K562 (cell line): ENCODE data around the gene CPED1. TPM values are rescaled to one million over a fixed set of nuclear protein-coding genes. Genes with fewer than 3 reads are reported as not detected.

ENCODE experiments used
- ATF7 ChIP-seq: fragments of 450-650 bp; IDR thresholded peaks from 2 replicates; pipeline ENCODE4 v1.7.1; 2014; ENCODE audit warnings: mild to moderate bottlenecking, moderate library complexity
- BRD9 ChIP-seq: fragments of 450-650 bp; IDR thresholded peaks from 2 replicates; pipeline ENCODE4 v1.6.1; 2018; ENCODE audit warnings: low read depth; ENCODE audit not compliant: partially characterized antibody
- DMBX1 ChIP-seq: fragments of 250-450 bp; sonication (Bioruptor Pico); IDR thresholded peaks from 2 replicates; pipeline ENCODE4 v1.8.0; 2022; ENCODE audit warnings: inconsistent platforms, mild to moderate bottlenecking, moderate library complexity, borderline replicate concordance
- JUNB ChIP-seq: fragments of 450-650 bp; formaldehyde crosslinking; conservative IDR thresholded peaks from 2 replicates; pipeline ENCODE4 v1.4.0; 2020; ENCODE audit warnings: mild to moderate bottlenecking
- MCM7 ChIP-seq, 2 experiments: fragments of 450-650 bp; IDR thresholded peaks; 2 replicates each; pipeline ENCODE4 v1.6.1; 2016 to 2018
- NFRKB ChIP-seq: fragments of 450-650 bp; IDR thresholded peaks from 2 replicates; pipeline ENCODE4 v1.6.1; 2016; ENCODE audit warnings: low read depth
- NR2C1 ChIP-seq, 2 experiments: fragments of 450-650 bp; IDR thresholded peaks; 2 replicates each; pipeline ENCODE4 v1.6.1; 2017; ENCODE audit warnings: mild to moderate bottlenecking in 2 of 2, antibody characterized with exemption in 1 of 2, inconsistent platforms in 1 of 2, missing compliant biosample characterization in 1 of 2, missing genetic modification characterization in 1 of 2
- NR4A1 ChIP-seq, 2 experiments: fragments of 250-450 bp in 1 of 2; fragments of 450-650 bp in 1 of 2; sonication (Bioruptor Pico) in 1 of 2; IDR thresholded peaks; 2 replicates each; pipeline versions ENCODE4 v1.4.0 to v1.6.1; 2016 to 2020; ENCODE audit warnings: mild to moderate bottlenecking in 2 of 2, missing compliant biosample characterization in 1 of 2, missing genetic modification characterization in 1 of 2, moderate library complexity in 1 of 2
- PTRF ChIP-seq: fragments of 450-650 bp; IDR thresholded peaks from 2 replicates; pipeline ENCODE4 v1.6.1; 2016; ENCODE audit warnings: mild to moderate bottlenecking, missing genetic modification characterization, missing compliant biosample characterization
- SMAD4 ChIP-seq: fragments of 250-450 bp; sonication (Bioruptor Pico); conservative IDR thresholded peaks from 2 replicates; pipeline ENCODE4 v1.8.0; 2021; ENCODE audit warnings: inconsistent platforms, mild to moderate bottlenecking, moderate library complexity
- TEAD2 ChIP-seq: fragments of 450-650 bp; IDR thresholded peaks from 2 replicates; pipeline ENCODE4 v1.6.1; 2016; ENCODE audit warnings: missing genetic modification characterization, control low read depth, missing compliant biosample characterization
- TRIM28 ChIP-seq: fragments of 450-650 bp; IDR thresholded peaks from 2 replicates; pipeline ENCODE4 v1.6.1; 2017
- ZNF668 ChIP-seq: fragments of 250-450 bp; sonication (Bioruptor Pico); IDR thresholded peaks from 2 replicates; pipeline ENCODE4 v1.8.0; 2022; ENCODE audit warnings: mild to moderate bottlenecking, inconsistent platforms
- ZNF740 ChIP-seq, 3 experiments: fragments of 200-800 bp in 1 of 3; sonication (Bioruptor generic) in 1 of 3; sonication (generic) in 1 of 3; formaldehyde crosslinking in 1 of 3; IDR thresholded peaks; 2 replicates each; pipeline versions ENCODE4 v1.6.1 to v1.8.0; 2016 to 2022; ENCODE audit warnings: mild to moderate bottlenecking in 2 of 3, missing compliant biosample characterization in 2 of 3, missing genetic modification characterization in 2 of 3, missing genetic modification reagents in 1 of 3
- polyA plus RNA-seq, 8 experiments: library from polyadenylated mRNA; depleted of rRNA in 4 of 8; stranded (reverse) in 5 of 8; unstranded in 3 of 8; fragments of >200 nt; fragmentation: Nextera tagmentation in 2 of 8; fragmentation: Illumina TruSeq in 1 of 8; extraction: Ambion mirVana in 2 of 8; extraction: Trizol in 1 of 8; gene quantifications; 2 replicates each; pipeline versions ENCODE4 v1.2.1 to v1.2.3, GENCODE V29; 2011 to 2014; ENCODE audit warnings: inconsistent platforms in 1 of 8, missing spikeins in 1 of 8
- total RNA-seq, 7 experiments: library from RNA; depleted of rRNA in 6 of 7; stranded (reverse); fragments of >200 nt in 6 of 7; fragmentation: Illumina TruSeq in 2 of 7; extraction: Trizol in 2 of 7; gene quantifications; 2 replicates each; pipeline versions ENCODE4 v1.2.1 to v1.2.3, GENCODE V29; 2011 to 2021; ENCODE audit warnings: low replicate concordance in 1 of 7
- TF ChIP-seq, protein P1 (sequence below): sonication (generic); formaldehyde crosslinking; IDR thresholded peaks from 2 replicates; pipeline ENCODE4 v1.8.1; 2023; ENCODE audit warnings: mild to moderate bottlenecking, missing genetic modification reagents, moderate library complexity
- TF ChIP-seq, protein P2 (sequence below): fragments of 250-450 bp; sonication (Bioruptor Pico); IDR thresholded peaks from 2 replicates; pipeline ENCODE4 v1.8.0; 2021; ENCODE audit warnings: moderate library complexity, mild to moderate bottlenecking, inconsistent platforms

The CPED1 gene
- total and polyA plus RNA-seq, 9 of the 15 experiments (the other 6 are each of a cell fraction or from before 2014, with no cell fraction given), result 195 to 393 (median 290) TPM

DNA sequence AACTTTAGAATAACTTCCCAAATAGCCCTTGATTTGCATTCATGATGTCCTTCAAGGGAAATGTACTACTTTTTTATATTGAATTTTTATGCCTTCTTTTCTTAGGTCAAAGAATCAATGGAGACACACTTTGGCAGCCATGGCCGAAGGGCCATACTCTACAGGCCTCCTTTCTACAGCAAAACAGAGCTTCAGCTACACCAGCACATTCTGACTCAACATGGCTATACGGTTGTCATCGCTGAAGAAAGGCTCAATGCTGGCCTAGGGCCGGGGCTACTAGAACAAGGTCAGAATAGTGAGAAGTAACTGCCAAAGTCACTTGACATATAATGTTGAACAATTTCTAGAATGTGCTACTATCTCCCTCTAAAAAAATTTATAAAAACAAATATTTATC is 27.0 kb downstream of the CPED1 start (continued):
- TF ChIP-seq, protein P1, sequence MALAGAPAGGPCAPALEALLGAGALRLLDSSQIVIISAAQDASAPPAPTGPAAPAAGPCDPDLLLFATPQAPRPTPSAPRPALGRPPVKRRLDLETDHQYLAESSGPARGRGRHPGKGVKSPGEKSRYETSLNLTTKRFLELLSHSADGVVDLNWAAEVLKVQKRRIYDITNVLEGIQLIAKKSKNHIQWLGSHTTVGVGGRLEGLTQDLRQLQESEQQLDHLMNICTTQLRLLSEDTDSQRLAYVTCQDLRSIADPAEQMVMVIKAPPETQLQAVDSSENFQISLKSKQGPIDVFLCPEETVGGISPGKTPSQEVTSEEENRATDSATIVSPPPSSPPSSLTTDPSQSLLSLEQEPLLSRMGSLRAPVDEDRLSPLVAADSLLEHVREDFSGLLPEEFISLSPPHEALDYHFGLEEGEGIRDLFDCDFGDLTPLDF (CRISPR knock-in tag), result no peak
- TF ChIP-seq TEAD2 (no peak), ZNF740 (CRISPR knock-in tag; IDR thresholded peaks at IDR 0.05) (no peak), ZNF740 (tag; IDR thresholded peaks at IDR 0.05) (0 out of 4 replicates have a peak, but pooled peaks of 1 of the 2 experiments have one; percentile 52), BRD9 (no peak), NFRKB (no peak), JUNB (no peak), DMBX1 (CRISPR knock-in tag) (peak; percentile 92), NR4A1 (CRISPR knock-in tag; IDR thresholded peaks at IDR 0.05) (no peak), NR4A1 (tag; IDR thresholded peaks at IDR 0.05) (0 out of 2 replicates have a peak, but pooled peaks have one; percentile 18), ATF7 (peak; percentile 32; the same call in 1 of the 2 replicates), PTRF (tag) (peak; percentile 58; the same call in 1 of the 2 replicates), MCM7 (IDR thresholded peaks at IDR 0.05) (no peak), SMAD4 (CRISPR knock-in tag) (0 out of 2 replicates have a peak, but pooled peaks have one; percentile 68), NR2C1 (IDR thresholded peaks at IDR 0.05) (no peak), NR2C1 (tag; IDR thresholded peaks at IDR 0.05) (peak; percentile 31; the same call in 1 of the 2 replicates), ZNF668 (CRISPR knock-in tag) (0 out of 2 replicates have a peak, but pooled peaks have one; percentile 31), TRIM28 (no peak)
- TF ChIP-seq, protein P2, sequence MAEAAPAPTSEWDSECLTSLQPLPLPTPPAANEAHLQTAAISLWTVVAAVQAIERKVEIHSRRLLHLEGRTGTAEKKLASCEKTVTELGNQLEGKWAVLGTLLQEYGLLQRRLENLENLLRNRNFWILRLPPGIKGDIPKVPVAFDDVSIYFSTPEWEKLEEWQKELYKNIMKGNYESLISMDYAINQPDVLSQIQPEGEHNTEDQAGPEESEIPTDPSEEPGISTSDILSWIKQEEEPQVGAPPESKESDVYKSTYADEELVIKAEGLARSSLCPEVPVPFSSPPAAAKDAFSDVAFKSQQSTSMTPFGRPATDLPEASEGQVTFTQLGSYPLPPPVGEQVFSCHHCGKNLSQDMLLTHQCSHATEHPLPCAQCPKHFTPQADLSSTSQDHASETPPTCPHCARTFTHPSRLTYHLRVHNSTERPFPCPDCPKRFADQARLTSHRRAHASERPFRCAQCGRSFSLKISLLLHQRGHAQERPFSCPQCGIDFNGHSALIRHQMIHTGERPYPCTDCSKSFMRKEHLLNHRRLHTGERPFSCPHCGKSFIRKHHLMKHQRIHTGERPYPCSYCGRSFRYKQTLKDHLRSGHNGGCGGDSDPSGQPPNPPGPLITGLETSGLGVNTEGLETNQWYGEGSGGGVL (CRISPR knock-in tag), result 0 out of 2 replicates have a peak, but pooled peaks have one; percentile 48
